ENCODE measurements around the gene FBXL7.

- TF ChIP-seq CTCF (IDR thresholded peaks at IDR 0.05) (peak in 2 of 4 experiments; percentile 20 to 30), POLR2A (IDR thresholded peaks at IDR 0.05) (no peak)
Observed at GRCh38 chr5:15501091-15501791, 1.3 kb downstream of the FBXL7 start.
